Fibroblast of skin of right quadriceps (primary cell): Measurements from ENCODE around the gene TTC34.

ENCODE experiments used
- DNase-seq: peaks from one replicate; pipeline ENCODE4 v3.0.0-alpha.2; 2013

The TTC34 gene

DNA sequence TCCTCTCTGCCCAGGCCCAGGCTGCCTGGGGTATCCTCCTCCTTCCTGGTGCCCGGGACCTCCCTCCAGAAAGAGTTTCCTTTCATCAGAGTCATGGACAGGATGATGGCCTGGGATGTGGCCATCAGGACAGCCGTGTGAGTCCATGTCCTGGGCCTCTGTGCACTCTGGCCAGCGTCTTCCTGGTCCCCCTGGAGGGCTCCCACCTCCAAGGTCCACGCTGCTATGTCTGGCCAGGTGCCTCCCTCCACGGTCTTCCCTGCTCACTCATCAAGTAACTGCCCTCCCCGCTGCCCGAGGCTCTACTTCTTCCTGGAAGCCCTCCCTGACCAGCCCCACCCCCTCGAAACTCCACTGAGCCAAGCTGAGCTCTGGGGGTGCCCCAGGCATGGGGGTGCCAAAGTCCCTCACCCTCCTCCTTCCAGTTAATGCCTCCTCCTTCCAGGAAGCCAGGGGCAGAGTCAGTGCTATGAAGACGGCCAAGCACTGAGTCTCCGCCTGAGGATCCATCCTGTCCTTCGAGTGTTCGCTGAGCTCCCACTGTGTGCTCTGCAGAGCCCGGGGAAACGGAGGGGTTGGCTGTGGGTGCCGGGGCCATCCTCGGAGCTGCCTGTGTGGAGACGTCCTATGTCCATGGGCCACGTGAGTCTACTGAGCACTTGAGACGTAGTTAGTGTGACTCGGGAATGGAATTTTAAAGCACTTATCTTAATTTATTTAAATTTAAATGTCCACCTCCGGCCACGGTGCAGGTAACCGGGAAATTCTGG is 28.5 kb upstream of the TTC34 start:
- DNase-seq, result no peak

DNA sequence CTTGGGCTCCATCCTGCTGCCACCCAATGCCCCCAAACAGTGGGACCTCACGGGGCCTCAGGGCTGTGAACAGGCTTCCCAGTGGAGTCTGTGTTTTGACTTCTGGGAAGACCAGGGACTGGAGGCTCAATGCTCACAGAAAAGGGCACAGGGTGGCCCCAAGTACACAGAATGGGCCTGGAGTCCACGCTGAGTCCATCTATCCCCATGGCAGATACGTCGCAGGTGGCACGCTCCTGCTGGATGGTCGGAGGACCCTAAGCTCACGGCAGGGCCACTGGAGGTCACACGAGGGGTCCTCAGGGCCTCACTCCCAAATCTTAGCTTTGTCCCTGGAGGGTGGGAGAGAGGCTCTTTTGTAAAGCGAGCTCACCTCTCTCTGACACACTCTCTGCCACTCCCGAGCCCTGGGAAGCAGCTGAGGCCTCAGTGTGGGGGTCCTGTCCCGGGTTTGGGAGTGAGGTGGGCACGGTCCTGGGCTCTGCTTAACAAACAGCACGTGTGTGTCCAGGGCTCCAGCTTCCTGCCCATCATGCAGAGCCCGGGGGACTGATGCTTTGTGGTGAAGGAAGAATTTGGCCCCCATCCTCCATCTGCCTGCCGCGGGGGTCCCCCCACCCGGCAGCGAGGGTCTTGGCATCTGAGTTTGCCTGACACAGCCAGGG is 27.2 kb upstream of the TTC34 start:
- no peak for DNase-seq

DNA sequence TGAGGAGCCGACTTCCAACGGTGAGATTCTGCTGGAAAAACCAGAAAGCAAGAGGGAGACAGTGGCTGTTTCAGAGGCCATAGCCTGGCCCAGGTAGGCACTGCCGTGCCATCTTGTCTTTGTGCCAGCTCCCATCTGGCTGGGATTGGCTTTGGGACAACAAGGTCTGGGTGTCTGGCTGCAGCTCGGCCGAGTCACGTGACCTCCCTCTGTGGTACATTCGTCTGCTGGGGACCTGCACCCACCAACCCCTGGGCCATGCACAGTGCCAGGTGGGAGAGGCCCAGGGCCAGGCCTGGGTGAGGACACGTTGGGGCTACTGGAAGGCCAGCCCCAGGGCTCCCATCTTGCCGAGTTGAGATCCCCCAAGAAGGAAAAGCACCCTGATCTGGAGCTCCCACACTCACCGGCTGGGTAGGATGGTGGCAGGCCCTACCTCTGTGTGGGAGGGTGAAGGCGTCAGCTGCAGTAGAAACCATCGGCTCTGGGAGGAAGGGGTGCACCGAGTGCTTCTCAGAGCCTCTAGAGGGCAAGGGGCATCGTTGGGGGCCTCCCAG is 25.3 kb upstream of the TTC34 start:
- no peak for DNase-seq

DNA sequence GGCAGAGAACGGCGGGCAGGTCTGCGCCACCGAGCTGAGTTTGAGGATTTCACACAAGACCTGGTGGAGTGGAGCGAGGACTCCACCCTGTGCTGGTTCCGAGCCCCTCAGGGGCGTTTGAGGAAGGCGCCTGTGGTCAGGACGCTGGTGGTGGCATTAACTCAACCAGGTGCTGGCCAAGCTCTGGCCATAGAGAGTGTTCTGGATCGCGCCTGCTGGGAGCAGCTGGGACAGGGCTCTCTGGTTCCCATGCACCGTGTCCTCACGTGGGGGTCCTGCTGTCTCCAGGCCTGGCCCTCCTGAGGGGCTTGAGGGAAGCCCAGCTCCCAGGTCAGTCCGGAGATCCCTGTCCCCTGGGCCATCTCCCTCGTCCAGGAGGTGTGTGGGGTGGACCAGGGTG is 24.8 kb upstream of the TTC34 start:
- DNase-seq, result no peak

DNA sequence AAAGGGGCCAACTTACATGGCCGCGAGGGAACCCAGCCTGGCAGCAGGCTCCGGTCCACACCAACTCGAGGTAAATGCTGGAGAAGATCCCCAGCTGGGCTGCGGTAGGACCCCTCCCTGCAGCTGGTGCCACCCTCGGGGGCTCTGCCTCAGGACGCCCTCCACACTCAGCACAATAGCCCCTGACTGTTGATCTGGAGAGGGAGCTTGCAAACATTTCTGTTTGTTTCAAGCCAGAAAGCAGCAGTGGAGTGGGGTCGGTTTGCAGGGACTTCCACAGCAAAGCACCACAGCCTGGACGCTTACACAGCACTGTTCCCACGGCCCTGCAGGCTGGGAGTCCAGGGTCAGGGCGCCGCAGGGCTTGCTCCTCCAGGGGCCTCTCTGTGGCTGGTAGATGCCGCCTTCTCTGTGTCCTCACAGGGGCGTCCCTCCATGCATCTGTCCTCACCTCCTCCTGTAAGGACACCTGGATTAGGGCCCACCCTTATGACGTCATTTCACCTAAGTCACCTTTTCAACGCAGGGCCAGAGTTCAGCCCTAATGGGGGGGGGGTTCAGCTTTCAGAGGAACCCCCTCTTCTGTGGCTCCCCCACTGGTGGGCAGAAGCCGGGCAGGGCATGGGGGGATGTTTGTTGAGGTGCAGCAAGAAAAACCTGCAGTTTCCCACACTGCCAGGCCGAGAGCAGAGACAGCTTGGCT is 24.1 kb upstream of the TTC34 start:
- DNase-seq, result no peak

DNA sequence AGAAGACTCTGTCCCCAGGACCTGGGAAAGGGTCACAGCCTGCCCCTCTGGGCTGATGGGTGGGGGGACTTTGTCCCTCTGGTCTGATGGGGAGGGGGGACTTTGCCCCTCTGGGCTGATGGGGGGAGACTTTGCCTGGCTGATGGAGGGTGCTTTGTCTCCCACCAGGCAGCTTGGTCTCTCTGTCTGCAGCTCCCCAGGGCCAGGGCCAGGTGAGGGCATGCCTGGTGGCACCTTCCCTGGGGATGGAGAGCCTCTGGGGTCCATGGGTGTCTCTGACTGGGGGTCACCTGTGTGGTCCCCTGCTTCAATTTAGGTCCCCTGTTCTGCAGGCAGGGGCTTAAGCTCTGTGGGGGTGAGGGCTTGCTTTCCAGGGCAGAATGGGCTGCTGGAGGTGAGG is 23.5 kb upstream of the TTC34 start:
- no peak for DNase-seq

DNA sequence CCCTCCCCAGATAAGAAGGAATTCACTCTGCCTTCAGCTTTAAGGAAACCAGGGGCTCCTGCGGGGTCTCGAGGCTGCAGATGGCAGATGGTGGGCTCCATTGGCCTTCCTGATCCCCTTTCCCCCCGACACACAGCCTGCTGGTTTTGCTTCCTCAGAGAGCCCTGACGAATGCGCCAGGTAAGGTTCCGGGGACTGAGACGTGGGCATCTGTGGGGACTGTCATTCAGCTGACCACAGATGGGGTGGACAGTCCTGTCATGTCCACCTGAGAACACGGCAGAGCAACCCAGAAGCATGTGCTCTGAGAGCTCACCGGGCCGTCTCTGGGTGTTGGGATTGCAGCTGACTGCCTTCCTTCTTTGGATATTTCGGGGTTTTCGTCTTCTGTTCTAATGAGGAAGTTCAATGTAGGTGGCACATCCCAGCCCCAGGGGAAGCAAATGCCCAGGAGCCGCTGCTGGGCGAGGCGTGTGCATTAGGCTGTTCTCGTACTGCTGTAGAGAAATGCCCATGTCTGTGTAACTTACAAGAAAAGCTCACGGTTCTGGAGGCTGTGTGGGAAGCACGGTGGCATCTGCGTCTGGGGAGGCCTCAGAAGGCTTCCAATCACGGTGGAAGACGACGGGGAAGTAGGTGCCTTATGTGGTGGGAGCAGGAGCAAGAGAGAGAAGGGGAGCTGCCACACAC is 22.6 kb upstream of the TTC34 start:
- no peak for DNase-seq

DNA sequence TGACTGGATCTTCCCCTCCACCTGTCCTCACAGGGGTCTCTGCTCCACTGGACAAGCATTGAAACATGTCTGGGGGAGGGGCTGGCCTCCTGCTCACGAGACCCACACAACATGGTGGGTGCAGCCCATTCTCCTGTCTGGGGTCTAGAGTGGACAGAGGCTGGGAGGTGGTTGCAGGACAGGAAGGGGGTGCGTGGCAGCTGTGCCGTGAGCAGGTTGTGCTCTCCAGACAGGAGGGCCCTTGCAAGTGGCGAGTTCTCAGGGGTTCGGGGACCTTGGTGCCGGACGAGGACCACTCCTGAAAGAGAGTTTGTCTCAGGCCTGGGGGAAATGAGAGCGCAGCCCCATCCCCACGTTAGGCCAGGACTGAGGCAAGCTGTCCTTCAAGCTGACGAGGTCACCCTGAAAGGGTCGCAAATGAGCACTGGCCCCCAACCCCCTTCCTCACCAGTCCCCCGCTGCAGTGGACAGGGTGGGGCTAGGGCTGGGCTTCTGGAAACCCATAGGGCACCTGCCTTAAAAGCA is 21.2 kb upstream of the TTC34 start:
- no peak for DNase-seq

DNA sequence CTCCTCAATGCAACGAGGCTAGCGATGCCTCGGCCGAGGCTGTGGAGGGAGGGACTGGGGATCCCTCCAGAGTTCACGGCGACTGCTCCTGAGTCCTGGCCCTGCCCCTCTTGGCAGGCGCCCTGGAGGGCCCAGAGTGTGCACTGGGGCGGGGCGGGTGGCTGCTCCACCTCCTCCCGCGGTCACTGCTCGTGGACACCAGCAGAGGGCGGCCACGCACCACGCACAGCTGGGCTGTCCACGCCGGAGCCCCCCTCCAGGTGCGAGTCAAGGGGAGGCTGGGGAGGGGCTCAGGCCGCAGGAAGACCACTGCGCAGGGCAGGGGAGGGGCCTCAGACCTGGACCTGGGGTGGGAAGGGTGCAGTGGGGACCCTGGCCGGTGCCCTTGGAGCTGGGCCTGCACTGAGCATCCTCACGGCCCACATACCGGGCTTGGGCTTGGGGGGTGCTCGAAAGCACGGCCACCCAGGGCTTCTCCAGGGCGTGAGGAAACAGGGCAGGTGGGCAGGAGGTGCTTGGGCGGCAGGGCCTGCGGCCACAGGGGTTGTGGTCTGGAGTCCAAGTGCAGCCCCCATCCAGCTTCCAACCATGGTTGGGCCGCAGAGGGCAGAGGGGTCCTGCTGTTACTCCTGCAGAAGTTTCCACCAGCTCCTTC is 20.6 kb upstream of the TTC34 start:
- no peak for DNase-seq

DNA sequence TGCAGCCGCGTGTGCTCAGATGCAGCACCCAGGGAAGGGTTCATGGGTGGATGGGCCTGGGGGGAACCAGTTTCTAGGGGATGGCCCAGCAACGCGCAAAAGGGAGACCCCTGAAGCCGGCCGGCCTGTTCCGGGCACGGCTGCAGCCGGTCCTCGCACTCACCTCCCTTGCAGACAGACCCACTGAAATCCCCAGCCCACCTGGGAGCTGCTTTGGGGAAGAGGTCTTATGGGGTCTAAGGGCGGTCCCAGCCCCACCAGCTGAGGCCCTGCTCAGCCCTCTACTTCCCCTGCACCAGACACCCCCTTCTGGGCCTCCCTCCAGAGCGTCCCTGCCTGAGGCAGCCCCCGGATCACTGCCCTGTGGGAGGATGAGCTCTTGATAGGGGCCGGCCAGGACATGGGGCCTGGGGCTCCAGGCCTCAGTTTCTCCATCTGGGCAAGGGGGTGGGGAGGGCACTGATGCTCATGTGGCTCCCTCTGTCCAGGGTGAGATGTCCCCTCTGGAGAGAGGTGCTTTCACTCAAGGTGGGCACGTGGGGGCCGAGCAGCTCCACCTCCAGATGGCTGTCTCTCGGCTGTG is 20.0 kb upstream of the TTC34 start:
- DNase-seq, result no peak

DNA sequence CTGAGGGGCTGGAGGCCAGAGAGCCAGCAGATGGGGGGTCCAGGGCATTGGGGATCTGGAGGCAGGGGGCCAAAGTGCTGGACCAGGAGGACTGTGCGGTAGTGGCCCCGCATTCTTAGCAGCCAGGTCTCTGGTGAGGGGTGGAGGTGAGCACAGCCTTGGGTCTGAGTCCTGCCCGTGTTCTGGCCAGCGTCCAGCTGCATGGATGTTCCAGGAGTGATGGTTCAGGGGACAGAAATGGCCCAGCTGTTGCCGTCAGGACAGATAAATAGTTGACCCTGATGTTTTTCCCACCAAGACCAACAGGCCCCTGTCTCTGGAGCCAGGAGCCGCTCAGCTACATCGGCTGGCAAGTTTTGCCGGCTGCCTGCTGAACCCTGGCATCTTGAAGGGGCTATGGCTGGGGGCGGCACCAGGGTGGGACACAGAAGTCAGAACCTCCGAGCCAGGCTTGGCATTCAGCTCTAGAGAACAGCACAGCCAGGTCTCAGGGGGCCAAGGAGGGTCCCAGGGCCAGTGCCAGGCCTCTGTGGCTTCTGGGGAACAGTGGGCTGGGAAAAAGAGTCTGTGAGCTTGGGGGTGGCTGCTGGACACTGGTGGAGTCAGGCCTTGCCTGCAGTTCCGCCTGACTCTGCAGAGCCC is 19.4 kb upstream of the TTC34 start:
- DNase-seq, result no peak

DNA sequence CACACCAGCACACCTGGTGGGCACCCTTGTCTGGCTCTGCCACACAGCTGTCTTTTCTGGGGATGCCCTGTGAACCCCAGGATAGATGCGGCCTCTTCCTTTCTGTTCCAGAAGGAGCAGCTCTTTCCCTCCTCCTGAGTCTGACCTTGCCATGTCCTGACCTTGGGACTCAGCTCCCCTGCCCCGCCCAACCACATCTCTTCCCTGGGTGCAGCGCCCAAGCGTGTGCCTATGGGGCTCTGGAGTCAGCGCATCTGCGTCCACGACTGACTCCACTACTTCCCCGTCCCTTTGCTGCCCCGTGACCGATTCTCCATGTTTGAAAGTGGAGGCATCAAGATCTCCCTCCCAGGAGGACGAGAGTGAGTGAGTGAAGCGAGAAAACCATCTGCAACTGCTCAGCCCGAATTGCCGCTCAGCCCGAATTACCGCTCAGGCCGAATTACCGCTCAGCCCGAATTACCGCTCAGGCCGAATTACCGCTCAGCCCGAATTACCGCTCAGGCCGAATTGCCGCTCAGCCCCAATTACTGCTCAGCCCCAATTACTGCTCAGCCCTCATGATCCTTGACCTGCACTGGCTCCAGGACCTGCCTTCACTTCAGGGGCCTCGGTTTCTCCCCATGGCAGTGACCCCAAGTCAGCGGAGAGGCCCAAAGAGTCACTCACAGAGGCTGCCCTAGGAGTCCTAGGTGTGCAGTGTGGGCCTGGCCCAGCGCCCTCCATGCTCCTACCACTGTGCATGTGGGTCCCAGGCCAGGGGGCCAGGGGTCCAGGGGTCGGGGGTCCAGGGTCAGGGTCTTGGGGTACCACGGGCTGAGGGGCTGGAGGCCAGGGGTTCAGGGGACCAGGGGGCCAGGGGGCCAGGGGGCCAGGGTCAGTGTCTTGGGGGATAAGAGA is 18.6 kb upstream of the TTC34 start:
- DNase-seq, result no peak

DNA sequence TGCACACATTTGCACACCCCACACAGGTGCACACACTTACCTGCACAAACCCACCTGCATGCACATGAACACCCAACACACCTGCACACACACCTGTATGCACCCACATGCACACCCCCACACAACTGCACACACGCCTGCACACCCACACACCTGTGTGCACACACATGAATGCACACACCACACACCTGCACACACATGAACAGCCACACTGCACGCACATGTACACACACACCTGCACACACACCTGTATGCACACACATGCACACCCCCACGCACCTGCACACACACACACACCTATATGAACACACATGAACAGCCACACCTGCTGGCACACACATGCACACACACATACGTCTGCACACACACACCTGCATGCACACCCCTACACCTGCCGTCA is 17.9 kb upstream of the TTC34 start:
- DNase-seq, result no peak

DNA sequence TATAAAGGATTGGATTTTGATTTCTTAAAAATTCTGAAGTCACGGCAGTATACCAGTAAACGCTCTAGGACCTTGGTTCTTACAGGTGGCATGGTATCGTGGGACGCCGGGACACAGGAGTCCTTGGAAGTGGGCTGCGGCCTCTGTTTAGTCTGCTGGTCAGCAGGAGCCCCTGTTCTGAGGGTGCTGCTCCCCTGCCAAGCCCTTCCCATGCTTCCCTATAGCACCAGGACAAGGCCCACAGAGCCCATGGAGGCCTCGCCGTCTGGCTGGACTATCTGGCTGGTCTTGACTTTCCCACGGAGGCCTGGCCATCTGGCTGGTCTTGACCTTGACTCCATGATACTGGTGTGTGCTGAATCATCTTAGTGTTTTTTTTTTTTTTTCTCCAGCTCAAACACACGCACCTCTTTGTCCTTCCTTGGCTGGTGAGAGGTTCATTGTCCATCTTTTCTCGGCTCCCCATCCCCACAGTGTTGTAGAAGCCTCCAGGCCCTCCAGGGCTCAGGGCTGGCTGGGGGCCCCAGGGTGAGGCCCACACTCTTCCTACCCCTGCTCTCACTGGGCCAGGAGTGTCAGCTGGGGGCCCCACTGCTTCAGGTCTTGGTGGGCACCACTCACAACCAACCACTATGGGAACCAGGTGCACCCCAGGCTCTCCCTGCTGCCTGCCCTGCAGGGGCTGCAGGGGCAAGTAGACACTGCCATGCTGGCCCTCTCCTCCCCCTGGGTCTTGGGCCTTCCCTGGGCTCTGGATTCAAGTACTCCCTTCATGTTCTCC is 16.5 kb upstream of the TTC34 start:
- no peak for DNase-seq

DNA sequence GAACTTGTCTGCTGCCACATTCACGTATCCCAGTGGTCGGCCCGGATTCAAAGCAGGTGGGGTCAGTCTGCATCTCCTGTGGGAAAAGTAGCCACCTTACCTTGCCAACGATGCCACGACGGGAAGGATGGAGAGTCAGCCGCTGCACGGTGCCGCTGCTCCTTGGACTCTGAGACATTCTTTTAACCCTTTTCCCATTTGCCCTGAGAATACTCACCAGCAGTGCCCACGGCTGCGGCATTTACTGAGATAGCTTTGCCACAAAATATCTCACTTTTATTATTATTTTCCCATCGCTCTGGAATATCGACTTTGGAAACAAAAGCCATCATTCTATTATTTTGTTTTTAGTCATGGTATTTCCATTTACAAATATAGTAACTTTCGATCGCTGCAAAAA is 15.3 kb upstream of the TTC34 start:
- DNase-seq, result no peak

DNA sequence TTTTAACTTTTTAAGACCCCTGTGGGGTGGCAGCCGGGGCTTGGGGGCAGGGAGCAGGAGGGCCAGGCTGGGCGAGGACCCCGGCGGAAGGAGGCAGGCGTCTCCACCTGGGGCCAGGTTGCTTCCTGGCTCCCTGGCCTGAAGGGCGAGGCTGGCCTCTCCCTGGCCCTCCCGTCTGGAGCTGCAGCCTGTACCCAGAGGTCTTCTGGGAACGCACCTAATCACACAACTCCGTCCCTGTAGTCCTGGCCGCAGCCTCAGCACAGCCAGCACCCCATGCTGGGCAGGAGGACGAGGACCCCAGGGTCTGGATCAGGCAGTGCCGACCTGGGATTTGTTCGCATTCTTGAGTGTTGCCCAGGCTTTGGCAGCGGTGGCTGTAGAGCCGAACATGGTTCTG is 14.1 kb upstream of the TTC34 start:
- no peak for DNase-seq

DNA sequence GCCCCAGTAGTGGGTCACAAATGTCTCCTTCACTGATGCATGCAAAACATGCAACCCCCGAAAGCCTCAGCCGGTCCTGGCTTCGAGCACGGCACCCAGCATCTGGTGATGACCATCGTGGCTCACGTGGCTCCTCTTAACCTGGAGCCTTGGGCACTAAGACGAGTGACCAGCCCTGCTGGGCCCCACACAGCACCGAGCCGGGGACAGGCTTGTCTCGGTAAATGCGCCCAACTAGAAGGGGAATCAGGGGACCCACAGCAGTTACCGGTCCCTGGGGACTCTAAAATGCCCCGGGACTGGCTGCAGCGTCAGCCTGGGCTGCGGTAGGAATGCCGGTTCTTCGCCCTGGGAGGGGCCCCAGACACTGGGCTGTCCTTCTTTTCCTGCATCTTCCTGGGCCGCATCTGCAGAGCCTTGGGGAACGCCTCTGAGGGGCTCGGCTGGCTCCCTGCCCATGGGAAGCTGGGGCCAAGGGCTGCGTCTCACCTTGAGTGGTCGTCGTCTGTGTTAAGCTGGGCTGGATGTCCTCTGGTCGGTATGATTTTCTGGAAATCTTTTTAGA is 13.1 kb upstream of the TTC34 start:
- DNase-seq, result no peak

DNA sequence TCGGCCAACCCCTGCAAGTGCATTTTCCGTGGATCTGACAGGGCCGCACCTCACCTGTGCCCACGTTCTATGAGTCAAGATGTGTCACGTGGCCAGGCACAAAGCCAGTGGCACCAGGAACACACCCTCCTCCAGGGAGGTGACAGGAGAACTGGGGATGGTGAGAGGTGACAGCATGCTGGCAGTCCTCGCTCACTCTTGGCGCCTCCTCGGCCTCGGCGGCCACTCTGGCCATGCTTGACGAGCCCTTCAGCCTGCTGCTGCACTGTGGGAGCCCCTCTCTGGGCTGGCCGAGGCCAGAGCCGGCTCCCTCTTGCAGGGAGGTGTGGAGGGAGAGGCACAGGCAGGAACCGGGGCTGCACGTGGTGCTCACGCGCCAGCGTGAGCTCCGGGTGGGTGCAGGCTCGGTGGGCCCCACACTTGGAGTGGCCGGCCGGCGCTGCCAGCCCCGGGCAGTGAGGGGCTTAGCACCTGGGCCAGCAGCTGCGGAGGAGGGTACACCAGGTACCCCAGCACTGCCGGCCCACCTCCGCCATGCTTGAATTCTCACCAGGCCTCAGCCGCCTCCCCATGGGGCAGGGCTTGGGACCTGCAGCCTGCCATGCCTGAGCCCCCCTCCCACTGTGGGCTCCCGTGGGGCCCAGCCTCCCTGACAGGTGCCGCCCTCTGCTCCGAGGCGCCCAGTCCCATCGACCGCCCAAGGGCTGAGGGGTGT is 11.6 kb upstream of the TTC34 start:
- no peak for DNase-seq

DNA sequence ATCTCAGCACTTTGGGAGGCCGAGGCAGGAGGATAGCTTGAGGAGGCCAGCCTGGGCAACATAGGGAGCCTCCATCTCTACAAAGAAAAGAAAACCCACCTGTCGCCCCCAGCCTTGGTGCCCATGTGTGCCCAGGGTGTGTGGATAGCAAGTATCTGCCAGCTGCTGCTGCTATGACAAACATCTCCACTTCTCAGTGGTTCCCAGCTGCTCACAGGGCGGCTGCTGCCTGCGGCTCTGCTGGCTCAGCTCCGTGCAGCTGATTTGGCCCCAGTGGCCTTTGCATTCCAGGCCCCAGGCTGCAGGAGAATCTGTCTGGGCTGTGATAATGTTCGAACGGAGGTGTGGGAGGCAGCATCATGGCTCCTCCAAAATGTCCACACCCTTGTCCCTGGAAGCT is 10.6 kb upstream of the TTC34 start:
- no peak for DNase-seq
